ENCODE data around the gene KIRREL3.

DNA sequence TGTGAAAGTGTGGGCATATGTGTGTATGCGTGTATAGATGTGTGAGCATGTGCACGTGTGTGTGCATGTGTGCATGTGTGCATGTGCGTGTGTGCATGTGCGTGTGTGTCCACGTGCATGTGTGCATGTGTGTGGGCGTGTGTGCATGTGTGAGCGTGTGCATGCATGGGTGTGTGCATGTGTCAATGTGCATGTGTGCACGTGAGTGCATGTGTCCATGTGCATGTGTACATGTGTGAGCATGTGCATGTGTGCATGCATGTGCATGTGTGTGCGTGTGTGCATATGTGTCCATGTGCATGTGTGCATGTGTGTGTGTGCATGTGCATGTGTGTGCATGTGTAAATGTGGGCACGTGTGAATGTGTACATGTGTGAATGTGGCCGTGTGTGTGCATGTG is 549.8 kb downstream of the KIRREL3 start:
- TF ChIP-seq, protein P1, sequence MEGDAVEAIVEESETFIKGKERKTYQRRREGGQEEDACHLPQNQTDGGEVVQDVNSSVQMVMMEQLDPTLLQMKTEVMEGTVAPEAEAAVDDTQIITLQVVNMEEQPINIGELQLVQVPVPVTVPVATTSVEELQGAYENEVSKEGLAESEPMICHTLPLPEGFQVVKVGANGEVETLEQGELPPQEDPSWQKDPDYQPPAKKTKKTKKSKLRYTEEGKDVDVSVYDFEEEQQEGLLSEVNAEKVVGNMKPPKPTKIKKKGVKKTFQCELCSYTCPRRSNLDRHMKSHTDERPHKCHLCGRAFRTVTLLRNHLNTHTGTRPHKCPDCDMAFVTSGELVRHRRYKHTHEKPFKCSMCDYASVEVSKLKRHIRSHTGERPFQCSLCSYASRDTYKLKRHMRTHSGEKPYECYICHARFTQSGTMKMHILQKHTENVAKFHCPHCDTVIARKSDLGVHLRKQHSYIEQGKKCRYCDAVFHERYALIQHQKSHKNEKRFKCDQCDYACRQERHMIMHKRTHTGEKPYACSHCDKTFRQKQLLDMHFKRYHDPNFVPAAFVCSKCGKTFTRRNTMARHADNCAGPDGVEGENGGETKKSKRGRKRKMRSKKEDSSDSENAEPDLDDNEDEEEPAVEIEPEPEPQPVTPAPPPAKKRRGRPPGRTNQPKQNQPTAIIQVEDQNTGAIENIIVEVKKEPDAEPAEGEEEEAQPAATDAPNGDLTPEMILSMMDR (IDR thresholded peaks at IDR 0.05) = no peak
- TF ChIP-seq POLR2A (IDR thresholded peaks at IDR 0.05) = no peak

All from prostate gland (tissue), 2 donors.